ENCODE results near the gene TESK2.
"Not testable (repeated sequence)": the region's sequence is repeated elsewhere in the genome, so short reads cannot be mapped to it uniquely, and the experiment has no call there.

The TESK2 gene

GRCh38 chr1:45492691-45493090, 1.7 kb upstream of the TESK2 start:
- H3K27me3 ChIP-seq, result no peaks in the 10 kb centered on the region
- TF ChIP-seq CTCF (IDR thresholded peaks at IDR 0.05), result no peak
- H3K36me3 ChIP-seq, result no peaks in the 10 kb centered on the region
- H3K4me3 ChIP-seq (ENCODE audit: low read depth in 1 of 2, low read length in 1 of 2), result no peak overlapping the region
- H3K4me1 ChIP-seq (ENCODE audit: control insufficient read depth in 1 of 2, insufficient read depth in 1 of 2, low read depth in 1 of 2, low read length in 1 of 2), result peaks cover 29 to 30% of the 10 kb centered on the region in 2 experiments
- no peak overlapping the region for H3K27ac ChIP-seq
- H3K9me3 ChIP-seq, result no peaks in the 10 kb centered on the region

- Histone ChIP-seq H3K27ac (peak overlapping the region; percentile 89), H3K4me1 (ENCODE audit: control insufficient read depth in 1 of 2, insufficient read depth in 1 of 2, low read depth in 1 of 2, low read length in 1 of 2) (peaks cover 29 to 30% of the 10 kb centered on the region in 2 experiments), H3K27me3 (no peaks in the 10 kb centered on the region), H3K36me3 (no peaks in the 10 kb centered on the region), H3K4me3 (ENCODE audit: low read depth in 1 of 2, low read length in 1 of 2) (peak overlapping the region; percentile 87 to 92), H3K9me3 (no peaks in the 10 kb centered on the region)
- TF ChIP-seq CTCF (IDR thresholded peaks at IDR 0.05), result no peak
These were observed 711 bp upstream of the TESK2 start for GRCh38 chr1:45491487-45492260.

GRCh38 chr1:45490121-45490625, 790 bp downstream of the TESK2 start:
- H3K27me3 ChIP-seq, result no peaks in the 10 kb centered on the region
- peak overlapping the region; percentile 89 for H3K27ac ChIP-seq
- peaks cover 29 to 30% of the 10 kb centered on the region in 2 experiments for H3K4me1 ChIP-seq (ENCODE audit: control insufficient read depth in 1 of 2, insufficient read depth in 1 of 2, low read depth in 1 of 2, low read length in 1 of 2)
- no peak for TF ChIP-seq CTCF (IDR thresholded peaks at IDR 0.05)
- H3K36me3 ChIP-seq, result no peaks in the 10 kb centered on the region
- H3K9me3 ChIP-seq, result no peaks in the 10 kb centered on the region
- peak overlapping the region; percentile 87 to 92 for H3K4me3 ChIP-seq (ENCODE audit: low read depth in 1 of 2, low read length in 1 of 2)

GRCh38 chr1:45489379-45489778, 1.6 kb downstream of the TESK2 start:
- Histone ChIP-seq H3K4me3 (ENCODE audit: low read depth in 1 of 2, low read length in 1 of 2) (peak overlapping the region; percentile 87 to 92), H3K4me1 (ENCODE audit: control insufficient read depth in 1 of 2, insufficient read depth in 1 of 2, low read depth in 1 of 2, low read length in 1 of 2) (peaks cover 29 to 30% of the 10 kb centered on the region in 2 experiments), H3K27ac (peak overlapping the region; percentile 89)
- H3K36me3 ChIP-seq, H3K9me3 ChIP-seq, H3K27me3 ChIP-seq: not testable (repeated sequence)

GRCh38 chr1:45488666-45489377, 2.1 kb downstream of the TESK2 start:
- Histone ChIP-seq H3K36me3 (no peaks in the 10 kb centered on the region), H3K4me3 (ENCODE audit: low read depth in 1 of 2, low read length in 1 of 2) (no peak overlapping the region), H3K4me1 (ENCODE audit: control insufficient read depth in 1 of 2, insufficient read depth in 1 of 2, low read depth in 1 of 2, low read length in 1 of 2) (peaks cover 29 to 30% of the 10 kb centered on the region in 2 experiments), H3K9me3 (no peaks in the 10 kb centered on the region), H3K27ac (no peak overlapping the region), H3K27me3 (no peaks in the 10 kb centered on the region)
- no peak for TF ChIP-seq CTCF (IDR thresholded peaks at IDR 0.05)

- Histone ChIP-seq H3K9me3 (no peaks in the 10 kb centered on the region), H3K36me3 (no peaks in the 10 kb centered on the region), H3K4me3 (ENCODE audit: low read depth in 1 of 2, low read length in 1 of 2) (no peak overlapping the region), H3K4me1 (ENCODE audit: control insufficient read depth in 1 of 2, insufficient read depth in 1 of 2, low read depth in 1 of 2, low read length in 1 of 2) (peaks cover 23 to 27% of the 10 kb centered on the region in 2 experiments), H3K27ac (no peak overlapping the region), H3K27me3 (no peaks in the 10 kb centered on the region)
- TF ChIP-seq CTCF (IDR thresholded peaks at IDR 0.05), result no peak
These were observed 5.0 kb downstream of the TESK2 start for GRCh38 chr1:45485949-45486348.

Measured in neutrophil (primary cell).